BJ (cell line): ENCODE measurements around the gene EFNB1. TPM values are rescaled to one million over a fixed set of nuclear protein-coding genes. Genes with fewer than 3 reads are reported as not detected.

Source experiments
- CTCF ChIA-PET: fragments of 350-600 bp; formaldehyde crosslinking; extraction: SDS; loops from one replicate; lab custom pipeline; 2021; ENCODE audit warnings: antibody characterized with exemption, inconsistent platforms; lab: Yijun Ruan, JAX
- POLR2A ChIA-PET: fragments of 300-600 bp; sonication (Branson Sonifier 250); formaldehyde crosslinking; extraction: SDS; loops from one replicate; lab custom pipeline; 2021; ENCODE audit warnings: antibody characterized with exemption; lab: Charles Lee
- DNase-seq: peaks from one replicate; pipeline ENCODE4 v3.0.0-alpha.2; 2011; ENCODE audit warnings: low read depth
- H3K27me3 ChIP-seq: 2 replicates; pipeline ENCODE4 v1.6.0; 2011; ENCODE audit warnings: low read length; ENCODE audit not compliant: control insufficient read depth, insufficient read depth
- H3K36me3 ChIP-seq: 2 replicates; pipeline ENCODE4 v1.5.1; 2011; ENCODE audit warnings: low read length; ENCODE audit not compliant: control insufficient read depth, insufficient read depth
- H3K4me3 ChIP-seq: 2 replicates; pipeline ENCODE4 v1.5.1; 2011; ENCODE audit warnings: low read depth, mild to moderate bottlenecking, control low read depth, low read length
- CTCF ChIP-seq: IDR thresholded peaks from 2 replicates; pipeline ENCODE4 v1.5.1; 2011; ENCODE audit warnings: low read depth, mild to moderate bottlenecking, control low read depth, inconsistent platforms, low read length, moderate library complexity; ENCODE audit not compliant: insufficient read depth
- polyA plus RNA-seq: library from polyadenylated mRNA; depleted of rRNA; stranded (reverse); fragments of >200 nt; gene quantifications from 2 replicates; pipeline ENCODE4 v1.2.3, GENCODE V29; 2011

The EFNB1 gene
- polyA plus RNA-seq, 1 experiment: 15.2 TPM

GRCh38 chrX:68843992-68844391, 15.2 kb downstream of the EFNB1 start:
- POLR2A ChIA-PET: no interaction called here
- DNase-seq: no peak
- H3K36me3 ChIP-seq: no peaks in the 10 kb centered on the region; the same call in 1 of the 2 replicates
- H3K4me3 ChIP-seq: no peak overlapping the region
- TF ChIP-seq CTCF: no peak
- CTCF ChIA-PET: interaction anchor here (1.0 kb wide), 1 partner anchor 11 kb away, joined by 3 read pairs; no protein-coding TSS in a partner anchor
- no peaks in the 10 kb centered on the region for H3K27me3 ChIP-seq

GRCh38 chrX:68844581-68844980, 15.8 kb downstream of the EFNB1 start:
- Histone ChIP-seq H3K36me3 (no peaks in the 10 kb centered on the region; the same call in 1 of the 2 replicates), H3K4me3 (no peak overlapping the region), H3K27me3 (no peaks in the 10 kb centered on the region)
- POLR2A ChIA-PET: no interaction called here
- no peak for TF ChIP-seq CTCF
- CTCF ChIA-PET: interaction anchor here (1.0 kb wide), 1 partner anchor 12 kb away, joined by 3 read pairs; no protein-coding TSS in a partner anchor
- DNase-seq: no peak

GRCh38 chrX:68846536-68846935, 17.7 kb downstream of the EFNB1 start:
- Histone ChIP-seq H3K4me3 (no peak overlapping the region), H3K36me3 (no peaks in the 10 kb centered on the region; the same call in 1 of the 2 replicates), H3K27me3 (no peaks in the 10 kb centered on the region)
- POLR2A ChIA-PET: no interaction called here
- TF ChIP-seq CTCF: no peak
- CTCF ChIA-PET: no interaction called here
- DNase-seq: no peak

- ChIA-PET CTCF (no interaction called here), POLR2A (no interaction called here)
- Histone ChIP-seq H3K27me3 (no peaks in the 10 kb centered on the region), H3K36me3 (no peaks in the 10 kb centered on the region; the same call in 1 of the 2 replicates), H3K4me3 (no peak overlapping the region)
- no peak for TF ChIP-seq CTCF
- no peak for DNase-seq
Measured at GRCh38 chrX:68847172-68847571, 18.4 kb downstream of the EFNB1 start.

GRCh38 chrX:68848189-68848940, 19.5 kb downstream of the EFNB1 start:
- CTCF ChIA-PET: no interaction called here

More at GRCh38 chrX:68848189-68848940, 19.5 kb downstream of the EFNB1 start:
- POLR2A ChIA-PET: no interaction called here
- no peak for DNase-seq
- H3K4me3 ChIP-seq: no peak overlapping the region
- TF ChIP-seq CTCF: no peak
- H3K27me3 ChIP-seq: no peaks in the 10 kb centered on the region
- H3K36me3 ChIP-seq: no peaks in the 10 kb centered on the region
